ENCODE results near the gene PIEZO2.

Gene PIEZO2

GRCh38 chr18:10702206-10702605 lies 447.2 kb downstream of the PIEZO2 start:
- no peak for TF ChIP-seq CTCF (IDR thresholded peaks at IDR 0.05)

- TF ChIP-seq CTCF (IDR thresholded peaks at IDR 0.05) = no peak
Measured at GRCh38 chr18:10690366-10690765, 459.0 kb downstream of the PIEZO2 start.

GRCh38 chr18:10690035-10690329 lies 459.4 kb downstream of the PIEZO2 start:
- TF ChIP-seq CTCF (IDR thresholded peaks at IDR 0.05) = no peak

GRCh38 chr18:10689236-10690034 lies 459.9 kb downstream of the PIEZO2 start:
- TF ChIP-seq CTCF (IDR thresholded peaks at IDR 0.05) = no peak

GRCh38 chr18:10688766-10689165 lies 460.6 kb downstream of the PIEZO2 start:
- TF ChIP-seq CTCF (IDR thresholded peaks at IDR 0.05) = no peak

GRCh38 chr18:10687161-10687925 lies 462.0 kb downstream of the PIEZO2 start:
- no peak for TF ChIP-seq CTCF (IDR thresholded peaks at IDR 0.05)

GRCh38 chr18:10686308-10686707 lies 463.1 kb downstream of the PIEZO2 start:
- TF ChIP-seq CTCF (IDR thresholded peaks at IDR 0.05) = no peak
